ENCODE measurements around the gene CD79B. TPM values are rescaled to one million over a fixed set of nuclear protein-coding genes. Genes with fewer than 3 reads are reported as not detected.

The CD79B gene
- 4.7 TPM for total RNA-seq
- long read RNA-seq, partial matches to known transcripts = 0 of 2 reads
- long read RNA-seq, other reads (novel, unspliced or antisense) = 0 of 2 reads

DNA sequence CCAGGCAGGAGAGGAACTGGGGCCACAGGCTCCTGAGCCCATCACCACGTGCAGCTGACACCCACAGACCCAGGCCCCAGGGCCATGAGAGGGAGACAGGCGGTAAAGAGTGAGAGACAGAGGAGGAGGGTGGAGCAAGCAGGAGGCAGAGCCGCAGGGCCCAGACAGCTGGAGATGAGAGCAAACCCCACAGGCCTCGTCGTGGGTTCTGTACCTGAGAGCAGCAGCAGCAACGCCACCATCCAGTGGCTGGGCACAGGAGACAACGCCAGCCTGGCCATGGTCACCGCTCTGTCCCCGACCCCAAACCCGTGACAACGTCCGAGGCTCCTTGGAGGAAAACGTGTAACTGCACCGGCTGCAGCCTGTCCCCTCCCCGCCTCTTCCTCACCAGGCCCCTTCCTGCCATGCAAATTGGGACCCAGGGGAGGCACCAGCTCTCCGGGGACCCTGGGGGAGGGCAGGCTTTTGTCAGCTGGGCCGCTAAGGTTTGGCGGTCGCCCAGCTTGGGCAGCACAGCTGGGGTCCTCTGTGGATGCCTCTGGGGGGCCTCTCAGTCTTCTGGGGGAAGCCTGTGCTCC lies at the start of gene CD79B:
CD79B (minus strand) TSS at position 351 of the 581 bp plus-strand sequence; CDS start at position 281, 70 bp downstream.
- TF ChIP-seq, protein P1, sequence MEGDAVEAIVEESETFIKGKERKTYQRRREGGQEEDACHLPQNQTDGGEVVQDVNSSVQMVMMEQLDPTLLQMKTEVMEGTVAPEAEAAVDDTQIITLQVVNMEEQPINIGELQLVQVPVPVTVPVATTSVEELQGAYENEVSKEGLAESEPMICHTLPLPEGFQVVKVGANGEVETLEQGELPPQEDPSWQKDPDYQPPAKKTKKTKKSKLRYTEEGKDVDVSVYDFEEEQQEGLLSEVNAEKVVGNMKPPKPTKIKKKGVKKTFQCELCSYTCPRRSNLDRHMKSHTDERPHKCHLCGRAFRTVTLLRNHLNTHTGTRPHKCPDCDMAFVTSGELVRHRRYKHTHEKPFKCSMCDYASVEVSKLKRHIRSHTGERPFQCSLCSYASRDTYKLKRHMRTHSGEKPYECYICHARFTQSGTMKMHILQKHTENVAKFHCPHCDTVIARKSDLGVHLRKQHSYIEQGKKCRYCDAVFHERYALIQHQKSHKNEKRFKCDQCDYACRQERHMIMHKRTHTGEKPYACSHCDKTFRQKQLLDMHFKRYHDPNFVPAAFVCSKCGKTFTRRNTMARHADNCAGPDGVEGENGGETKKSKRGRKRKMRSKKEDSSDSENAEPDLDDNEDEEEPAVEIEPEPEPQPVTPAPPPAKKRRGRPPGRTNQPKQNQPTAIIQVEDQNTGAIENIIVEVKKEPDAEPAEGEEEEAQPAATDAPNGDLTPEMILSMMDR (IDR thresholded peaks at IDR 0.05) = no peak
- H3K9me3 ChIP-seq = no peaks in the 10 kb centered on the region
- H3K27me3 ChIP-seq (ENCODE audit: low read depth) = no peaks in the 10 kb centered on the region
- ATAC-seq (peak in 1 of 2 donors; percentile 8), DNase-seq (no peak)
- peak within 1 kb of the TSS; percentile 67 for H3K27ac ChIP-seq
- no peaks in the 10 kb centered on the region for H3K36me3 ChIP-seq
- peak within 1 kb of the TSS; percentile 33 for H3K4me3 ChIP-seq
- peaks cover 20% of the 10 kb centered on the region for H3K4me1 ChIP-seq
- intact Hi-C loops (cut with DNase I) = no loop called here

DNA sequence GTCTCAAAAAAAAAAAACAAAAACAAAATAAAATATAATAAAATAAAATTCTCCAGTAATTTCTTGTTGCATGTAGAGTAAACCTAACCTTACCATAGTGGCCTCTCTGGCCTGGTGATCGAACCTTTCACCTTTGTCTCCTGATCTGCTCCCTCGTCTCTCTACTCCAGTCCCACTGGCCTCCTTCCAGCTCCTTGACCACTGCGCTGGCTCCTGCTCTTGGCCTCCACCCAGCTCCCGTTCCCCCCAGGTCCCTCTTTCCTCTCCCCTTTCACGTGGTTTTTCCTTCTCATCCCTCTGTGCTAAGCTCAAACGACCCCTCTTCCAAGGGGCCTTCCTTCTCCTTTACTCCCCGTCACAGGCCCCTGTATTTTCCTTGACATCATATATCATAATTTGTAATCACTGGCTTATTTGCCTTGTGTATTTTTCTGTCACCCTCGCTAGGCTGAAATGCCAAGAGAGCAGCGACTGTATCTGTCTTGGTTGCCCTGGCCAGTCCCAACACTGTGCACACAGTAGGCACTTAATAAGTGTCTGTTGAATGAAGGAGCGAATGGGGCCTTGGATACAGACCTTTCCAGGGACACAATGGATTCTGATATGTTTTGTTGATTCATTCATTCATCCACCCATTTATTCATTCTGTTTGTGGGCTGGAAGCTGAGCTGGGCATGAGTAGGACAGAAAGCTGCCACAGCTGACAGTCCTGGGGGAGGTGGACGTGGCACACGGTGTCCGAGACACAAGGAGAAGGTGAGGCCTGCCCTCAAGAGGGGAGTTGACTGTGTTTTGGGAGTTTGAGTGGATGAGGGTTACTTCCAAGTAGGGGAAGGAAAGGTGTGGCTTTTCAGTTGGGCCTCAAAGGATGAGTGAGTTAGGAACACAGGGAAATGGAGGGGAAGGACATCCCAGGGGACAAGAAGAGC lies 46.4 kb upstream of the CD79B start:
- Histone ChIP-seq H3K4me1 (peaks cover 27% of the 10 kb centered on the region), H3K9me3 (no peaks in the 10 kb centered on the region), H3K4me3 (no peak overlapping the region), H3K36me3 (no peaks in the 10 kb centered on the region), H3K27me3 (ENCODE audit: low read depth) (no peaks in the 10 kb centered on the region), H3K27ac (no peak overlapping the region)
- TF ChIP-seq, protein P1 (IDR thresholded peaks at IDR 0.05) = no peak
- intact Hi-C loops (cut with DNase I) = no loop called here
- no peak for ATAC-seq
- DNase-seq = no peak

DNA sequence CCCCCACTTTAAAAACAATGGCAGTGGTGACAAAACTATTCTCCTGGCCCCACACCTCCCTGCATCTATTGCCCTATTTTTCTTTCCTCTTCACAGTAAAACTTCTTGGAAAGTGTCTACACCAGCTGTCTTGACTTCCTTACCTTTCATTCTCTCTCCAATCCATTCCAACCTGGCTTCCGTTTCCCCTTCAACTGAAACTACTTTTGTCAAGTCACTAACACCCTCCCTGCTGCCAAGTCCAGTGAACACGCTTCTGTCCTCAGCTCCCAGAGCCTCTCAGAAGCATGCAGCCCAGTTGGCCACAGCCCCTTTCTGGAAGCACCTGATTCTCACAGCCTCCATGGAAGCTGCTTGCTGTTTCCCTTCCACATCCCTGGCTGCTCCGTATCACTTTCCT lies 44.6 kb upstream of the CD79B start:
- DNase-seq (no peak), ATAC-seq (no peak)
- Histone ChIP-seq H3K27ac (no peak overlapping the region), H3K4me3 (no peak overlapping the region), H3K27me3 (ENCODE audit: low read depth) (no peaks in the 10 kb centered on the region), H3K4me1 (peaks cover 17% of the 10 kb centered on the region), H3K9me3 (no peaks in the 10 kb centered on the region), H3K36me3 (no peaks in the 10 kb centered on the region)
- intact Hi-C loops (cut with DNase I) = no loop called here
- TF ChIP-seq, protein P1 (IDR thresholded peaks at IDR 0.05) = no peak

DNA sequence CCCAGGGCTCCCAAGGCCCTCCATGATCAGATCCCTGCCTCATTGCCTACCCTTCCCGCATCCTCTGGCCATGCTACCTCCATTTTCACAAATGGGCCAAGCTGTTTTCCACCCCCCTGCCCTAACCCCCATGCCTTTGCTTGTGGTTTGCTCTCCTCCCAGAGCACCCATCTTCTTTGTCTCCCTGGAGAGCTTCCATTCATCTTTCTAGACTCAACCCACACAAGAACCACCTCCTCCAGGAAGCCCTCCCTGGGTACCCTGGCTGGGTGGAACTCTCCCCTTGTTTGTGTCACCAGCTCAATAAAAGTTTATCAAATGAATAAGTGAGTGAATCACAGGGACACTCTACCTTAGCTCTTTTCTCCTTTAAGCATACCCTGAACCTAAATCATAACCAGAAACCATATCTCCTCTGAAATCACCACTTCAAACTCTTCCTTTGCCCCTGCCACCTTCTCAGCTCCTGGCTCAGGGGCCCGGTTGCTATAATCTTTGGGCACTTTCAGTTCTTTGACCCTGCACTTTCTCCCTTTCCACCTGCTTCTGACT lies 43.5 kb upstream of the CD79B start:
- Histone ChIP-seq H3K4me3 (no peak overlapping the region), H3K27me3 (ENCODE audit: low read depth) (no peaks in the 10 kb centered on the region), H3K36me3 (no peaks in the 10 kb centered on the region), H3K9me3 (no peaks in the 10 kb centered on the region), H3K4me1 (peaks cover 9% of the 10 kb centered on the region), H3K27ac (no peak overlapping the region)
- ATAC-seq (no peak), DNase-seq (no peak)
- TF ChIP-seq, protein P1 (IDR thresholded peaks at IDR 0.05) = no peak
- intact Hi-C loops (cut with DNase I) = no loop called here

DNA sequence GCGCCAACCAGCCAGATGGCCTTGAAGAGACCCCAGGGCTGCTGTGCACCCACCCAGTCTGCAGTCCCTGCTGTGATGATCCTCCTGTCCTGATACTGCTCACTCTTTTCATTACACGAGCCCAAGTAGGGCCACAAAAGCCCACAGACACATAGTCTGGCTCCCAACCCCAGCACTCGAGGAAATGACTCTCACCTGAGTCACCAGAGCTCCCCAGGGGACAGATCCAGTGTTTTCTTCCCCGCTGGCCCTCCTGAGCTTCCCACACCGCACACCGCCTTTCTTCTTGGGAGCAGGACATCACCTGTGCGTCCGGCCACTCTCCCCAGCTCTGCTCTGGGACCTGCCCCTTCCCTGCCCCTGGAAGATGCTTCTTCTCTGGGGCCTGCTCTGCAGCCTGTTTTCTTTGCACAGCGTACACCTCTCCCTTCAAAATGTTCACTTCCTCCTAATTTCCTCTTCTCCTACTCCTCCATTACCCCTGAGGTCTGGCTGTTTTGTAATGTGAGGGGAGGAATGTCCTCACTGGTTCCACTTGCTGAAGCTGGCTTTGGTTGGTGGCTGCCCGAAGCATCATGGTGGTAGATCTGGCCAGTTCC lies 42.6 kb upstream of the CD79B start:
- no peaks in the 10 kb centered on the region for H3K27me3 ChIP-seq (ENCODE audit: low read depth)
- no peak overlapping the region for H3K4me3 ChIP-seq
- DNase-seq = no peak
- peaks cover 2% of the 10 kb centered on the region for H3K4me1 ChIP-seq
- H3K36me3 ChIP-seq = no peaks in the 10 kb centered on the region
- TF ChIP-seq, protein P1 (IDR thresholded peaks at IDR 0.05) = no peak
- H3K27ac ChIP-seq = no peak overlapping the region
- no peaks in the 10 kb centered on the region for H3K9me3 ChIP-seq
- intact Hi-C loops (cut with DNase I) = no loop called here
- no peak for ATAC-seq
